GM18868 (cell line): ENCODE data around the gene LOXHD1.
A peak's percentile ranks its signal among the peaks of the same experiment; 100 is the strongest.

Experiments used
- ATAC-seq: cut with Tn5 transposase; IDR thresholded peaks from one replicate; pipeline ENCODE4 v1.9.1; 2021; ENCODE audit warnings: mild to moderate bottlenecking, moderate library complexity; ENCODE audit not compliant: unreplicated experiment

The LOXHD1 gene, protein sequence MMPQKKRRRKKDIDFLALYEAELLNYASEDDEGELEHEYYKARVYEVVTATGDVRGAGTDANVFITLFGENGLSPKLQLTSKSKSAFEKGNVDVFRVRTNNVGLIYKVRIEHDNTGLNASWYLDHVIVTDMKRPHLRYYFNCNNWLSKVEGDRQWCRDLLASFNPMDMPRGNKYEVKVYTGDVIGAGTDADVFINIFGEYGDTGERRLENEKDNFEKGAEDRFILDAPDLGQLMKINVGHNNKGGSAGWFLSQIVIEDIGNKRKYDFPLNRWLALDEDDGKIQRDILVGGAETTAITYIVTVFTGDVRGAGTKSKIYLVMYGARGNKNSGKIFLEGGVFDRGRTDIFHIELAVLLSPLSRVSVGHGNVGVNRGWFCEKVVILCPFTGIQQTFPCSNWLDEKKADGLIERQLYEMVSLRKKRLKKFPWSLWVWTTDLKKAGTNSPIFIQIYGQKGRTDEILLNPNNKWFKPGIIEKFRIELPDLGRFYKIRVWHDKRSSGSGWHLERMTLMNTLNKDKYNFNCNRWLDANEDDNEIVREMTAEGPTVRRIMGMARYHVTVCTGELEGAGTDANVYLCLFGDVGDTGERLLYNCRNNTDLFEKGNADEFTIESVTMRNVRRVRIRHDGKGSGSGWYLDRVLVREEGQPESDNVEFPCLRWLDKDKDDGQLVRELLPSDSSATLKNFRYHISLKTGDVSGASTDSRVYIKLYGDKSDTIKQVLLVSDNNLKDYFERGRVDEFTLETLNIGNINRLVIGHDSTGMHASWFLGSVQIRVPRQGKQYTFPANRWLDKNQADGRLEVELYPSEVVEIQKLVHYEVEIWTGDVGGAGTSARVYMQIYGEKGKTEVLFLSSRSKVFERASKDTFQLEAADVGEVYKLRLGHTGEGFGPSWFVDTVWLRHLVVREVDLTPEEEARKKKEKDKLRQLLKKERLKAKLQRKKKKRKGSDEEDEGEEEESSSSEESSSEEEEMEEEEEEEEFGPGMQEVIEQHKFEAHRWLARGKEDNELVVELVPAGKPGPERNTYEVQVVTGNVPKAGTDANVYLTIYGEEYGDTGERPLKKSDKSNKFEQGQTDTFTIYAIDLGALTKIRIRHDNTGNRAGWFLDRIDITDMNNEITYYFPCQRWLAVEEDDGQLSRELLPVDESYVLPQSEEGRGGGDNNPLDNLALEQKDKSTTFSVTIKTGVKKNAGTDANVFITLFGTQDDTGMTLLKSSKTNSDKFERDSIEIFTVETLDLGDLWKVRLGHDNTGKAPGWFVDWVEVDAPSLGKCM (N-terminal part only)

DNA sequence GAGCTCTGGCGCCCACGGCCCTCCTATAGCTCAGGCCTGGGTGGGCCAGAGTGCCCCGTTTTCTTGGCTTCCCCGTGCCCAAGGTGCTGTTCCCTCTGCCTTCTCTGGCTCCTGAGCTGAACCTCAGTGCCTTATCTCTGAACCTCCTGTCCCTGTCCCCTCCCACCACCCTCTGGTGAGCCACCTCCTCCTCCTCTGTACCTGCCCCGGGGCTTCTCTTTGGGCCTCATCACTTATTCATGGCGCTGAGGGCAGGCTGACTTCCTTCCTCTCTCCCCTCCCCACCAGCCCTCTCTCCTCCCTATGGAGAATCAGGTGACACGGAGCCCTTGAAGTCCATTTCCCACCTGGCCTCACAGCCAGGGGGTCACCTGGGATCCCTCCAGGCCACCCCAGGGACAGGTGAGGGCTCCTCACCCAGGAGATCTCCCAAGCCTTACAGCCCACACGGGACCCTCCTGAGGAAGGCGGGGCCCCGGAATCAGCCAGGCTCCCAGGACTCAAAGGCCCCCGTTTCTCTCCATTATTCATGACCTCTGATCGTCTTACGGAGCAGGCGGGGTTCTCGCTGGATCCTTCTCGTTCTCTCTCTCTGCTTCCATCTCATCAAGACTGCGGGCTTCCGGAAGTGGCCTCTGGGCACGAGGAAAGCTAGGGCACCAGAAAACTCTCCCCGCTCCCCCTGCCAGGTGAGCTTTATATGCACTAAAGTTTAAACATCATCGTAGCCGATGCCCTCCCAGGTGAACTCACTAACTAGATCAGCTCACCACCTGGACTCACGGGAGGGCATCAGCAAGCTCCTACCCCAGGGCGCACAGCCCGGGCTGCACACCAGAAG is at the start of gene LOXHD1:
Gene LOXHD1, minus strand, starts transcription at position 106 of the 841 bp plus-strand sequence. CDS start 187 bp downstream, outside the sequence.
- no peak for ATAC-seq

DNA sequence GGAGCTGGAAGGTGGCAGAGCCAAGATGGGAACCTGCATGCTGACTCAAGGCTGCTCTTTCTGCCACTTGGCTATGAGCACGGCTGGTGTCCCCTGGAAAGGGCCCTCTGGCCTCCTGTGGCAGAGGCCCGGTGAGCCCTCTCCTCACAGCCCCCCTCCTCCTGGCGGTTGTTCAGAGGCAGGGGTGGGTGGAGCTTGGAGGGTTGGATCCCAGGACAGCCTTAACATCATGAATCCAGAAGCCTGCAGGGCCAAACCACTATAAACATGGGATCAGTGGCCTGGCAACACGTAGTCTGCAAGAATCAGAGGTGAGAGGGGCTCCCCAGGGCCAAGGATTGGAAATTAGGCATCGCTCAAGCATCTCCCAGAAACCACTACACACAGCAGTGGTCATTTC is 48.5 kb upstream of the LOXHD1 start:
- no peak for ATAC-seq

DNA sequence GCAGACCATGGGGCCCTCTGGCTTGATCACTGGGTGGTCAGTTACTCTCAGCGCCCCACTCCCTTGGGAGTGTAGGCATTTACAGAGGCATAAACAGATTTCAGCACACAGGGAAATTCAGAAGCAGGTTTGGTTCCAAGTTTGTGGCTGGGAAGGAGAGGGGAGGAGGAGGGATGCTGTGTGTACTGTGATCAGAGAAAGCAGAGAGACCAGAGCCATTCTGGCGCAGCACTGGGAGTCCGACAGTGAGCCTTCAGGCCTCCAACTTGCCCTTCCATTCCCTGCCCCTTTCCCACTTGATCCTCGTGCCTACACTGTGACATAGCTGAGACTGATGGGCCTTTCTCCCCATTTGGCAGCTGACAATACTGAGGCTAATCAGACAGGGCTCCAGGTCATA is 47.8 kb upstream of the LOXHD1 start:
- no peak for ATAC-seq

DNA sequence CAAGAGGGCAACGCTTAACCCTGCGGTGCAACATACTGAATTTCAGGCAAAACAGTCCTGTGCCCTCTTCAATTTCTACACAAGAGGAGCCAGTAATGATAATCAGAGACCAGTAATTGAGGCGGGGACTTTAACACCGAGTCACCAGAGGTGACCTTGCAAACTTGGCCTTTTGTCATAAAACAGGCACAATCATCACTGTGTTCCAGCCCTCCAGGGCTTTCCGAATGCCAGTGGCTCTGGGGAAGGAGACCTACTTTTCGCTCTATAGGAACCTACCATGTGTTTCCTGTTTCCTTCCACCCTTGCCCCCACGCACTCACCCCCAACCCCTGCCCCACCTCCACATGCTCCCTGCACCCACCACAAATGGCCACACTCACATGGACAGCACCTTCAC is 47.2 kb upstream of the LOXHD1 start:
- ATAC-seq = no peak

DNA sequence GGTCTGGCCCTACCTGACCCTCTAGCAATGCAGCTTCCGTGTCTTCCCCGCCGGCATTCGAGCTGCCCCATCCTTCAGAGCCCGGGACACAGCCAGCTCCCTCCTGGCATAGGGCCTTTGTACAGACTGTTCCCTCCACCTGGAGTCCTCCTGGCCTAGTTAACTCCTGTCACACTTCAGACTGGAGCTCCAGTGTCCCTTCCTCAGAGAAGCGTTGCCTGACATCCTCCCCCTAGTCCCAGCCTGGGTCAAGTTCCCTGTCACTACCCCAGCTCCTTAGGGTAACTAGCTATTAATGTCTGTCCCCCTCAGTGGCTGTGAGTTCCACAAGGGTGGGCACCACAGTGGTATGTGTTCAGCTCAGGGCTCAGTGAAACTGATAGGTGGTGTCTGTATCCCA is 45.5 kb upstream of the LOXHD1 start:
- ATAC-seq = no peak

DNA sequence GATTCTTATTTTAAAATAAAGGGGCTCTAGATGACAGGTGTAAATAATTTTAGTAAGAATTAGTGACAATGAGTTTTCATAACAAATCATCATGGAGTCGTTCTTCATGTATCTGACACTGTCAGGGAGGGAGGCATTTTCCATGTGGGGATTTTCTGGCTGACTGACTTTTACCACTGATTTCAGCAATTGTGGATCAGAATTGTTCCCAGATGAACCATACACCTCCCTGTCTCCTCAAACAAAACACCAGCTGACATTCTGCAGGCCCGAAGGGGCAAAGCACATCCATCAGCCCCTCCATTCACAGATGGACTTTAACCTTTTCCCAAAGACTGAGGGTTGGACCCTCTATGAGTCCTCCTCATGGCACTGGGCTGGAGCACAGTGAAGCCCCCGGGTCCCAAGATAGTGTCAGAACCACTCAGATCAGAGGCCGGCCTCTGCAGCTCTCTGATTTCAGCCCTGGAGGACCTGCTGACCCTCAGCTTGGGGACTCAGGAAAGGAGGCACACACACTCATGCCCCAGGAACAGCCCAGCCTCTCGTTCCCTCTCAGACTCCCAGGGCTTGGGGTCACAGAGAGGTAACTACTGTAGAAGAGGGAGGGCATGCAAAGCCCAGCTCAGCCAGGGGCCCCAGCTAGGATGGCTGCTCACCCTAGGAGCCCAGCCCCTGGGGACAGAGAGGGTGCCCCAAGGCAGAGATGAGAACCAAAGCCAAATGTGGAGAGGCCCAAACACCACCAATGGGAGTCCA is 43.2 kb upstream of the LOXHD1 start:
- no peak for ATAC-seq

DNA sequence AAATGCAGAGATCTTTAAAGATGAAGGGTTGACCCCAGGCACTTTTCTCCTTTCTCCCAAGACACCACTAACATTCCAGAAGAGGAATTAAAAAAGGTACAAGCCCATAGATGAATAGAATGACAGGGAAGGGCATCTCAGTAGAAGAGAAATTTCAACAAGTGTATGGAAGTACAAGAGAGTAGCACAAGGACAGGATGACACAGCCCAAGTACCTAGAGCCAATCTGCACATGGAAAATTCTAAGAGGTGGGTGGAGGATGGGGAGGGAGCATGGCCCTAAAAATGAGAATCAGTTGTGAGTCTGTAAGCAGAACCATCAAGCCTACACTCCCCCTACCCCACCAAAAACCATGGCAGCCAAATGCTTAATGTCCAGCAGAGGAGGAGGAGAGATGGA is 39.7 kb upstream of the LOXHD1 start:
- ATAC-seq = no peak

DNA sequence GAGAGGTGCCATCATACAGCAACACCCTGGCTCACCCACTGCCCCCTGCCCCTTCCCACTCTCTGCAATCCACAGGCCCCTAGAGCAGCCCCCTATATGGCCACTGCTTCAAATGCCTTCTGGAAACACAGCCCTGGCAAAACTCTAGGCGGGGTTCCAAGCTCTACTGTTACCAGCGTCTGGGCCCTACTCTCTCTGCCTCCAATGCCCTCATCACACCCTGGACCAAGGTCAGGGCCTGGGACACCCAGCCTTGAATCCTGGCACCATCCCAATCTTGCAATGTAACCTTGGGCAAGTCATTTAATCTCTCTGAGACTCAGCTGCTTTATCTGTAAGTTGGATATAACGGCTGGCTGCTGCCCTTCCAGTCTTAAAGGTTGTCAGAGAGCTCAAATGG is 39.2 kb upstream of the LOXHD1 start:
- ATAC-seq = no peak

DNA sequence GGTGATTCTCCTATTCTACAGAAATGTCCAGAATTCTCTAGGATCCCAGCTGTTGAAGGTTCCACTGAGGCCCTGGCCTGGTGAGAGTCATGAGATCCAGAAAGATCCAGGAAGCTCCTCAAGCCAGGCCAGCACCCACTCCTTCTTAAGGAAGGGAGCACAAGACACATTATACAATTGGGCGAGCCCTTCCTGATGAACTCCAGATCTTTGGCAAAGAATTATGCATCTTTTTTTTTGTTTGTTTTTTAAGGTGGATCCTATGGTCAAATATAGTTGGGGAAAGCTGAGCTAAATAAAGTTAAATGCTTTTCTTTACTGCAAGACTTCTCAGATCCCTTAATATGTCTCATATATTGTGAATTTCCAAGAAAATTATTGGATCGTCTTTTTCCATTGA is 37.0 kb upstream of the LOXHD1 start:
- no peak for ATAC-seq

DNA sequence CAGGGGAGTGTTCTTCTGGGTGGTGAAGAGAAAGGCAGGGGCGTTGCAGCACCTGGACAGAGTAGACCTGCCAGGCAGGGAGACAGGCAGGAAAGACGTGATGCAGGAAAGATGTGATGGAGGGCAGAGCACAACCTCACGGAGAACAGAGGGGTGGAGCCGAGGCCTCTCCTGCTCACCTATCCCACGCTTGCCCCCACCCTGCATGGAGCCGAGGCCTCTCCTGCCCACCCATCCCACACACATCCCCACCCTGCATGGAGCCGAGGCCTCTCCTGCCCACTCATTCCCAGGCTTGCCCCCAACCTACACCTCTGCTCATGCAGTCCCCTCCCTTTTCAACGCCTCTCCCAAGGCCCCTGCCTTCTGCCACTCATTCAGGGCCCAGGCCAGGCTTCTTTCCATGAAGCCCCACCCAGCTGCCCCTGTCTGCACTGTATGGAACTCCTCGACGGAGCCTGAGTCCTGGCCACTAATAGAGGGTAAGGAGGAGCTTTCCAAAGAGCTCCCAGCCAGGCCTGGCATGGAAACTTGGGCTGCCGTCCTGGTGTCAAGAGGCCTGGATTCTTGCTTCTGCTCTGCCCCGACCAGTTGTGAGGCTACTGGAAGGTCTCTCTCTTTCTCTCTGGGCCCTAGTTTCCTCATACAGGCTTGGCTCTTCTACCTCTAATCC is 32.0 kb upstream of the LOXHD1 start:
- no peak for ATAC-seq

DNA sequence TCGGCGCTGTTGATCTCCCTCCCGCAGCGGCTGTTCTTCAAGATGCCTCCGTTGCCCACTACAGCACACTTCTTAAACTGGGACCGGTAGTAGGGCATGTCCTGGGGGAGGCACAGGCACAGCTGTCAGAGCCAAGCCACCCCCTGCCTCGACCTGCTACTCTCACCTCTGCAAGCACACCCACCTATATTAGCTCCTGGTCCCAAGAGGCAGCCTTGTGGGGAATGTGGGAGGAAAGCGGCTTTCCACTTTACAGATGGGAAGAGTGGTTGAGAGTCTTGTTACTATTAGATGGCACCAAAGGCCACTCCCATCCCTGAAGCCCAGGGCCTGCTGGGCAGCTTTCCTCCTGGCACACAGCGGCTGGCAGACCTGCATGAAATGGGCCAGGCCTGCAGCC is 29.2 kb upstream of the LOXHD1 start:
- ATAC-seq = no peak

DNA sequence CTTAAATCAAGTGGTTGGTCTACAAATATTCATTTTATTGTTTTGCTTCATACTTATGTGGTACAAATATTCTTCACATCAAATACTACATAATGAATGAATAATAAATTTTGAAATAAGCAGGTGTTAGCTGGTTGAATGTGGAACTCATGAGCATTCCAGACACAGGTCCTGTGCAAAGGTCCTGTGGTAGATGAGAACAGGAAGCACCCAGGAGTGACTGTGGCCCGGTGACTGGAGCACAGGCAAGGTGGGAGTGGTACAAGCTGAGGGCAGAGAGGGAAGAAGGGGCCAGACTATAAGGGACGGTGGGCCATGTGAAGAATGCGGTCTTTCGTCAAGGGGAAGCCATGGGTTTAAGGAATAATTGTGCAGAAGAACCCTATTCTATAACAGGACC is 26.2 kb upstream of the LOXHD1 start:
- ATAC-seq = no peak

DNA sequence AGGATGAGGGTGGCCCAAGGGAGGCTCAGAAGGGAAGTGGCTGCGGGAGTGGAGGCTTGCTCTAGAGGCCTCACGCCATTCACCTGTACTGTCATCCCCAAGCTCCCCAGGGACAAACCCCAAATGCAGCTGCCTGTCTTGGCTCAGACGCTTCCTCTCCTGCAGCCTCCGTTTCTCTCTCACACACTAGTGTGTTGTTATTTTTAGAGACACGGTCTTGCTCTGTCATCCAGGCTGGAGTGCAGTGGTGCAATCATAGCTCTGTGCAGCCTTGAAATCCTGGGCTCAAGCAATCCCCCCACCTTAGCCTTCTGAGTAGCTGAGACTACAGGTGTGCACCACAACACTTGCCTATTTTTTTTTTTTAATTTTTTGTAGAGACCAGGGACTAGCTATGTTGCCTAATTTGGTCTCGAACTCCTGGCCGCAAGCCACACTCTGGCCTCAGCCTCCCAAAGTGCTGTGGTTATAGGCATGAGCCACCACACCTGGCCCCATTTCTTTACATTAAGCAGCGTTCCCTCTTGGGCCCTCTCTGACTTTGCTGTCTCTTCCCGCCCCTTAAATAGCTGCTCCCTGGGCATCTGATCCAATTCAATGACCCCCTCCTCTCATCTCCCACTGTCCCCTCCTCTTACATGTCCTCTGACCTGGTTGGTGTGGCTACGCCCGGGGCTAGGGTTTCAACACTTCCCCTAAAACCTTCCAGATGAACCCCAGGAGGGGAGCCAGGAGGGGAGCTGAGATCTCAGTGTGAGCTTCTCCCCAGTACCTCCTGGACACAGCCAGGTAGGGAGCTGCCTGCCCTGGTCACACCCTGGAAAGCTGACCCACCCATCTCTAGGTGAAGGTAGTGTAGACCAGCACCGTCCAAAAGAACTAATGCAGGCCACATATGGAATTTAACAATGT is 24.0 kb upstream of the LOXHD1 start:
- ATAC-seq = peak; percentile 45

DNA sequence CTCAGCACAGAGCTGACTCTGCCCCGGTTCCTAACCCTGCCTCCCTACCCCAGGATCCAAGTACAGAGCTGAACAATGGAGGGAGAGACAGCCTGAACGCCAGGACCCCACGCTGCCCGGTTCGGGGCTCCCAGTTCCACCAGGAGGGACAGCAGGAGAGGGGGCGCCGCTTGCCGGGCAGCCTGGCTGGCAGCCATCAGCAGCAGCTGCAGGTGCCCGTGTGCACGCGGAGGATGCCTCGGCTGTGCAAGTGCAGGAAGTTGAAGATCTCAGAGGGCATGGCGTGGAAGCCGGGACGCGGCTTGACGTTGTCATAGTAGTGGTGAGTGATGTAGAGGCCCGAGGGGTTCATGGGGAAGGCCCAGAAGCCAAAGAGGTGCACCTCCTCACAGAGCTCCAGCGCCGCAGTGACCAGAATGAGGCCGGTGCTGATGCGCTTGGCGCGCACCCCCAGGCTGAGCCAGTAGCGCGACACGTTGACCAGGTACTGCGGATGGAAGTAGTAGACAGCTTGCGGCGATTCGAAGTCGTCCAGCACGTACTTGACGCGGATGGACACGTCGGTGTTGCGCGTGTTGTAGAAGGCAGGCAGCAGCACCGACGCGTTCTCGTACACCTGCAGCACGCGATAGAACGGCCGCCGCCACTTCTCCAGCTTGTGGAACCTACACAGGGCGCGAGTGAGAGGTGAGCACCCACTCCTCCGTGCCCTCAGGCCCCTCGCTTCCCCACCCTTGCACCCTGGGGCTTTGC is 23.0 kb upstream of the LOXHD1 start:
- ATAC-seq = no peak

DNA sequence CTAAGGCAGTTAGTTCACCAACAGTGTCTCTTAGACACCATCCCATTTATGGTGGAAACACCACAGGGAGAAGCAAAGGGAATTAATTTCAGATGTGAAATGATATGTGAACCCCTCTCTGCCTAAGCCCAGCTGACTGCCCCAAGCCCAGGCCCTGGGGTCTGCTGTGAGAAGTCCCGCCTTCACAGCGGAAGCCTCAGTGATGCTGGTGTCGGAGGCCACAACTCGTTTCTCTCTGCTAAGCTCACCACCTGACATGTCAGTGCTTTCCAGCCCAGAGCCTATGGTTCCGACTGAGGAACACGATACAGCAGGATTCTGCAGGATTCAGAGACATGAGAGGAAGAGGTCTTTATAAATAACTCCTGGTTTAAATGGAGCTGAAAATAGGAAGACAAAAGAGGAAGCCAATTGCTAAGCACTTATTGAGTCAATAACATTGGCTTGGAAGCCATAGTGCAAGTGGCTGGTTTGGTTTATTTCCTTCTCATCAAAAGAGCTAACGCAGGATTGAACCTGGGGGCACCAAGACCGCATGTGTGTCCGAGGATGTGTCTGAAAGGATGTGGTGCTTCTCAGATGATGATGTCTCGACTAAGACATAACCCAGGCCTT is 21.9 kb upstream of the LOXHD1 start:
- ATAC-seq = no peak

DNA sequence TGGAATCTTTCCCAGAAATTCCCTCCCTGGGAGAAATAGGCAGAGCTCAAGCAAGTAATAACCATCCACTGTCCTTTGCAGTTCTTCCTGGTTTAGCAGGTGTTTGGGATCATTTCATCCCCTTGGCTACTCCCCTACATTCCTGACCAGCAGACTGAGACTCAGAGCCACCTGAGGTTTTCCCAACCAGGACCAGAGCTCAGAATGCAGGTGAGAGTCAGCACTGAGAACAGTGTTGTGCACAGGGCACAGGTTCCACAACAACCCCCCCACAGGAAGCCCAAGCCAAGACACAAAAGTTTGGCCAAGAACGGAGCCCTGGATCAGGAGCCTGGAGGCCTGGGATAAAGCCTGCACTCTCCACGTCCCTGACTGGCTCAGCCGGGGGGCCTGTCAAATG is 21.0 kb upstream of the LOXHD1 start:
- no peak for ATAC-seq

DNA sequence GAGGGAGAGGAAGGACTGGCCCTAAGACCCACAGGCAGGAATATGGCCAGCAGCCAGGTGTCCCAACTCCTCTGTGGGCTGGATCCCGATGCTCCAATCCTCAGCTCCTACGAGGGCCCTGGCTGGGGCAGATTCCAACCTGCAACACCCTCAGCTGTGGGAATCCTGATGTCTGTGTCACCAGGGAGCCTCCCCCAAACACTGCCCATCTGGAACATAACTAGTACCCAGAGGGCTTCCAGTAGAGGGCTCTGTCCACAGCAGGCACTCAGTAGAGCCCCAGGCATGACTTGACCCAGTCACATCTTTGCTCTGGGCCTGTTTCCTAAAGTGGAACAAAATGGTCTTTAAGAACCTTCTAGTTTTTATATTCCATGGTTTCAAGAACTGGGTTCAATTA is 20.6 kb upstream of the LOXHD1 start:
- ATAC-seq = no peak
